GM12878 (cell line): ENCODE results near the gene FYB1. TPM values are rescaled to one million over a fixed set of nuclear protein-coding genes. Genes with fewer than 3 reads are reported as not detected.
"Not testable (repeated sequence)": the region's sequence is repeated elsewhere in the genome, so short reads cannot be mapped to it uniquely, and the experiment has no call there.

Source experiments
- ATAC-seq: fragments of 200-7000 bp; cut with Tn5 transposase; 3 replicates; pipeline ENCODE4 v1.9.1; 2020; ENCODE audit warnings: mild to moderate bottlenecking, moderate library complexity
- BruUV-seq: library from RNA; stranded (reverse); fragments of 400-500 nt; replicated peaks from 2 replicates; lab custom pipeline; 2021; lab: Mats Ljungman, UMichigan
- CTCF ChIA-PET: fragments of 300-600 bp; sonication (Branson Sonifier 250); formaldehyde crosslinking; extraction: SDS; loops from one replicate; lab custom pipeline; 2021; ENCODE audit warnings: inconsistent platforms; lab: Yijun Ruan, JAX
- POLR2A ChIA-PET: fragments of 350-600 bp; formaldehyde crosslinking; extraction: SDS; loops from one replicate; lab custom pipeline; 2021; ENCODE audit warnings: inconsistent platforms; lab: Charles Lee
- RAD21 ChIA-PET: fragments of 300-600 bp; sonication (Branson Sonifier 250); formaldehyde crosslinking; loops from one replicate; lab custom pipeline; 2023; ENCODE audit warnings: antibody characterized with exemption; ENCODE audit not compliant: unreplicated experiment; lab: Charles Lee
- SMC1A ChIA-PET: fragments of 300-600 bp; sonication (Branson Sonifier 250); formaldehyde crosslinking; loops from one replicate; lab custom pipeline; 2023; ENCODE audit not compliant: unreplicated experiment, uncharacterized antibody; lab: Charles Lee
- DNase-seq: peaks from one replicate; pipeline ENCODE4 v3.0.0-alpha.2; 2011; ENCODE audit warnings: low read depth, low spot score
- FAIRE-seq: peaks from 3 replicates; lab custom pipeline; 2011; peaks lifted over from hg19 to GRCh38; lab: Jason Lieb, UNC
- H2AFZ ChIP-seq: 2 replicates; pipeline ENCODE4 v1.6.0; 2011; ENCODE audit warnings: low read depth, low read length, control low read depth; ENCODE audit not compliant: control insufficient read depth
- H3K27ac ChIP-seq: 2 replicates; pipeline ENCODE4 v1.5.1; 2011; ENCODE audit warnings: control low read depth; ENCODE audit not compliant: control insufficient read depth, insufficient read depth
- H3K27me3 ChIP-seq, 2 experiments: replicated peaks in 1 of 2; 2 replicates each; pipeline versions ENCODE4 v1.6.0 to v1.6.1; 2011; ENCODE audit warnings: low read length in 1 of 2; ENCODE audit not compliant: control insufficient read depth in 2 of 2, insufficient read depth in 2 of 2
- H3K36me3 ChIP-seq, 2 experiments: 2 replicates each; pipeline ENCODE4 v1.5.1; 2011; ENCODE audit warnings: low read length in 1 of 2; ENCODE audit not compliant: control insufficient read depth in 2 of 2, insufficient read depth in 2 of 2
- H3K4me1 ChIP-seq: 2 replicates; pipeline ENCODE4 v1.6.1; 2011; ENCODE audit warnings: mild to moderate bottlenecking, low read length, moderate library complexity, mixed read lengths; ENCODE audit not compliant: control insufficient read depth, insufficient read depth
- H3K4me2 ChIP-seq: 2 replicates; pipeline ENCODE4 v1.6.0; 2011; ENCODE audit warnings: control low read depth; ENCODE audit not compliant: control insufficient read depth, insufficient read depth
- H3K4me3 ChIP-seq: fragments of 200-600 bp; sonication (generic); 2 replicates; pipeline ENCODE4 v1.5.1; 2016
- H3K79me2 ChIP-seq: 2 replicates; pipeline ENCODE4 v1.6.0; 2011; ENCODE audit warnings: low read length; ENCODE audit not compliant: control insufficient read depth, insufficient read depth
- H3K9ac ChIP-seq: 2 replicates; pipeline ENCODE4 v1.8.0; 2011; ENCODE audit warnings: low read length, control low read depth, mixed read lengths; ENCODE audit not compliant: control insufficient read depth, insufficient read depth
- H3K9me3 ChIP-seq: replicated peaks from 3 replicates; pipeline ENCODE4 v1.5.1; 2011; ENCODE audit warnings: mild to moderate bottlenecking, low read length; ENCODE audit not compliant: control insufficient read depth, insufficient read depth
- H4K20me1 ChIP-seq: 2 replicates; pipeline ENCODE4 v1.6.0; 2011; ENCODE audit not compliant: control insufficient read depth, insufficient read depth
- CHD4 ChIP-seq: fragments of 200-600 bp; sonication (generic); IDR thresholded peaks from 2 replicates; pipeline ENCODE4 v1.6.1; 2016; ENCODE audit warnings: mild to moderate bottlenecking
- JUND ChIP-seq: IDR thresholded peaks from 2 replicates; pipeline ENCODE4 v1.6.1; 2012; ENCODE audit warnings: low read depth, mild to moderate bottlenecking, low read length, improper control_type of control experiment, moderate library complexity
- KLF5 ChIP-seq: fragments of 450-650 bp; IDR thresholded peaks from 2 replicates; pipeline ENCODE4 v1.6.1; 2014; ENCODE audit warnings: mild to moderate bottlenecking; ENCODE audit not compliant: partially characterized antibody
- MEF2B ChIP-seq: fragments of 450-650 bp; IDR thresholded peaks from 2 replicates; pipeline ENCODE4 v1.6.1; 2018; ENCODE audit warnings: mild to moderate bottlenecking, moderate library complexity; ENCODE audit not compliant: partially characterized antibody, poor library complexity, severe bottlenecking
- NFIC ChIP-seq: IDR thresholded peaks from 2 replicates; pipeline ENCODE4 v1.6.1; 2012; ENCODE audit warnings: low read depth, mild to moderate bottlenecking, inconsistent platforms, low read length, moderate library complexity
- NFXL1 ChIP-seq: fragments of 450-650 bp; IDR thresholded peaks from 2 replicates; pipeline ENCODE4 v1.6.1; 2017; ENCODE audit warnings: antibody characterized with exemption, mild to moderate bottlenecking, borderline replicate concordance
- RBBP5 ChIP-seq: fragments of 200-600 bp; sonication (generic); conservative IDR thresholded peaks from 2 replicates; pipeline ENCODE4 v1.6.1; 2016
- STAT1 ChIP-seq: fragments of 450-650 bp; conservative IDR thresholded peaks from 2 replicates; pipeline ENCODE4 v1.6.1; 2014; ENCODE audit warnings: antibody characterized with exemption, mild to moderate bottlenecking
- TCF3 ChIP-seq: IDR thresholded peaks from 2 replicates; pipeline ENCODE4 v1.6.1; 2012; ENCODE audit warnings: low read depth, mild to moderate bottlenecking, low read length, borderline replicate concordance; ENCODE audit not compliant: insufficient read depth
- WGBS: methylation state at CpG from one replicate; pipeline ENCODE4 v1.1.6; 2016; ENCODE audit warnings: low lambda C conversion rate; ENCODE audit not compliant: insufficient replicate concordance, insufficient coverage; ENCODE audit errors: missing lambda C conversion rate; 5-methylcytosine and 5-hydroxymethylcytosine counted together
- in situ Hi-C: fragments of 300-500 bp; cut with MboI; formaldehyde crosslinking; loops from 9 replicates; pipeline ENCODE4 v1.14.3; 2018; ENCODE audit warnings: mixed read lengths
- intact Hi-C: fragments of 100-400 bp; cut with micrococcal nuclease; formaldehyde crosslinking; loops from one replicate; pipeline ENCODE4 v1.14.2; 2022; ENCODE audit not compliant: unreplicated experiment
- polyA plus RNA-seq, 11 experiments: library from polyadenylated mRNA; depleted of rRNA in 4 of 11; unstranded in 6 of 11; stranded (reverse) in 5 of 11; fragments of >200 nt; fragmentation: Nextera tagmentation in 4 of 11; fragmentation: Illumina TruSeq in 1 of 11; extraction: Ambion mirVana in 4 of 11; extraction: Trizol in 1 of 11; gene quantifications; 1 replicate in 1 of 11; 2 replicates in 10 of 11; pipeline versions ENCODE4 v1.2.1 to v1.2.3, GENCODE V29; 2011 to 2016; ENCODE audit warnings: inconsistent platforms in 2 of 11, missing spikeins in 2 of 11, low read depth in 1 of 11
- total RNA-seq, 4 experiments: library from RNA; depleted of rRNA in 3 of 4; stranded (reverse); fragments of >200 nt in 3 of 4; fragmentation: Illumina TruSeq in 1 of 4; extraction: Trizol in 1 of 4; gene quantifications; 2 replicates each; pipeline versions ENCODE4 v1.2.1 to v1.2.3, GENCODE V29; 2013 to 2021
- TF ChIP-seq, protein P1 (sequence below): fragments of 450-650 bp; IDR thresholded peaks from 2 replicates; pipeline ENCODE4 v1.6.1; 2016; ENCODE audit warnings: mild to moderate bottlenecking
- TF ChIP-seq, protein P2 (sequence below): fragments of 450-650 bp; conservative IDR thresholded peaks from 2 replicates; pipeline ENCODE4 v1.6.1; 2017; ENCODE audit warnings: mild to moderate bottlenecking, moderate library complexity

The FYB1 gene
- total and polyA plus RNA-seq, 10 of the 15 experiments (the other 5 are each of a cell fraction or from before 2014, with no cell fraction given): 0.06 to 4.3 (median 0.25) TPM; not detected in 2

DNA sequence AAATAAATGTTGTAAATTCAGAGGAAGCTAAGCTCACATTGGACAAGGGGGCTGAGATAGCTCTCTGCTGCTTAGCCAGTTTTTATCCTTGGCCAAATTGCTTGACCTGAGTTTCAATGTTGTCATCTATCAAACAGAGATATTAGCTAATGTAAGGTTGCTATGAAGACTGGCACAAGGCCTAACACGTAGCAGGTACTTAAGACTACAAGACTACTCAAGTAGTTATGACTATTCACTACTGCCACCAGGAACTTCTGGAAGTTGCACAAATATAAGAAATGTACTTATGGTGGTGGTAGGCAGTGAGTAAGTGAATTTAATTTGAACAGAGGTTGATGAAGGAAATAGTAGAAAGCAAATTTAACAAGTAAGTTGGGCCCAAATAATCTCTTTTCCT, 17.4 kb upstream of the FYB1 start (continued):
- TF ChIP-seq, protein P1, sequence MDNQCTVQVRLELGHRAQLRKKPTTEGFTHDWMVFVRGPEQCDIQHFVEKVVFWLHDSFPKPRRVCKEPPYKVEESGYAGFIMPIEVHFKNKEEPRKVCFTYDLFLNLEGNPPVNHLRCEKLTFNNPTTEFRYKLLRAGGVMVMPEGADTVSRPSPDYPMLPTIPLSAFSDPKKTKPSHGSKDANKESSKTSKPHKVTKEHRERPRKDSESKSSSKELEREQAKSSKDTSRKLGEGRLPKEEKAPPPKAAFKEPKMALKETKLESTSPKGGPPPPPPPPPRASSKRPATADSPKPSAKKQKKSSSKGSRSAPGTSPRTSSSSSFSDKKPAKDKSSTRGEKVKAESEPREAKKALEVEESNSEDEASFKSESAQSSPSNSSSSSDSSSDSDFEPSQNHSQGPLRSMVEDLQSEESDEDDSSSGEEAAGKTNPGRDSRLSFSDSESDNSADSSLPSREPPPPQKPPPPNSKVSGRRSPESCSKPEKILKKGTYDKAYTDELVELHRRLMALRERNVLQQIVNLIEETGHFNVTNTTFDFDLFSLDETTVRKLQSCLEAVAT: no peak
- no peak for TF ChIP-seq RBBP5
- TF ChIP-seq NFXL1: no peak
- TF ChIP-seq NFIC: no peak
- TF ChIP-seq KLF5: no peak
- TF ChIP-seq, protein P2, sequence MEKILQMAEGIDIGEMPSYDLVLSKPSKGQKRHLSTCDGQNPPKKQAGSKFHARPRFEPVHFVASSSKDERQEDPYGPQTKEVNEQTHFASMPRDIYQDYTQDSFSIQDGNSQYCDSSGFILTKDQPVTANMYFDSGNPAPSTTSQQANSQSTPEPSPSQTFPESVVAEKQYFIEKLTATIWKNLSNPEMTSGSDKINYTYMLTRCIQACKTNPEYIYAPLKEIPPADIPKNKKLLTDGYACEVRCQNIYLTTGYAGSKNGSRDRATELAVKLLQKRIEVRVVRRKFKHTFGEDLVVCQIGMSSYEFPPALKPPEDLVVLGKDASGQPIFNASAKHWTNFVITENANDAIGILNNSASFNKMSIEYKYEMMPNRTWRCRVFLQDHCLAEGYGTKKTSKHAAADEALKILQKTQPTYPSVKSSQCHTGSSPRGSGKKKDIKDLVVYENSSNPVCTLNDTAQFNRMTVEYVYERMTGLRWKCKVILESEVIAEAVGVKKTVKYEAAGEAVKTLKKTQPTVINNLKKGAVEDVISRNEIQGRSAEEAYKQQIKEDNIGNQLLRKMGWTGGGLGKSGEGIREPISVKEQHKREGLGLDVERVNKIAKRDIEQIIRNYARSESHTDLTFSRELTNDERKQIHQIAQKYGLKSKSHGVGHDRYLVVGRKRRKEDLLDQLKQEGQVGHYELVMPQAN: no peak
- no peak for TF ChIP-seq JUND
- TF ChIP-seq STAT1: no peak
- TF ChIP-seq TCF3: no peak

DNA sequence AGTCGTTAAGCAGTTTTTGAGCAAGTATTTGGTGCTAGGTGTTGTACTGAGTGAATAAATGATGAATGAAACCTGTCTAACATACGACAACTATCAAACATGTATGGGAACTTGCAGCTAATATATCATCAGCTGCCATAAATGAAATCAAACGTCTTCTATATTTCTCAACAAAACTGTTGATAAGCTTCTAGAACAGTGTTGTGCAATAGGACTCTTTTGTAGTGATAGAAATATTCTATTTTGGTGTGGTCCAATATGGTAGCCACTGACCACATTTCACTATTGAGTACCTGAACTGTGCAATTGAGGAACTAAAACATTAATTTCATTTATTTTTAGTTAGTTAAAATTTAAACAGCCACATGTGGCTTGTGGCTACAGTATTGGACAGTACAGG, 16.3 kb upstream of the FYB1 start:
- Histone ChIP-seq H3K9me3 (peaks cover 2% of the 10 kb centered on the region; the same call in 2 of the 3 replicates), H4K20me1 (no peaks in the 10 kb centered on the region), H3K4me3 (no peak overlapping the region), H3K4me2 (no peak overlapping the region), H2AFZ (no peak overlapping the region), H3K36me3 (no peaks in the 10 kb centered on the region), H3K4me1 (no peaks in the 10 kb centered on the region), H3K79me2 (no peaks in the 10 kb centered on the region), H3K9ac (no peak overlapping the region), H3K27ac (no peak overlapping the region), H3K27me3 (no peaks in the 10 kb centered on the region)
- ATAC-seq (no peak; the same call in 1 of the 3 replicates), DNase-seq (no peak), FAIRE-seq (no peak)
- TF ChIP-seq CHD4 (no peak), MEF2B (peak; percentile 17)
- intact Hi-C loops: no loop called here
- 15% methylated on average over 3 of the region's 3 CpGs for WGBS
- in situ Hi-C loops: no loop called here
- SMC1A ChIA-PET: interaction anchor here (0.6 to 2.5 kb wide), 6 partner anchors 11 to 351 kb away, joined by 3 to 12 read pairs (median 6); no protein-coding TSS in a partner anchor
- no TSS peak for BruUV-seq
- CTCF ChIA-PET: interaction anchor here (1.1 to 1.2 kb wide), 3 partner anchors 12 to 18 kb away, joined by 3 to 6 read pairs (median 4); no protein-coding TSS in a partner anchor
- RAD21 ChIA-PET: interaction anchor here (1.2 kb wide), 1 partner anchor 35 kb away, joined by 3 read pairs; no protein-coding TSS in a partner anchor
- POLR2A ChIA-PET: no interaction called here

DNA sequence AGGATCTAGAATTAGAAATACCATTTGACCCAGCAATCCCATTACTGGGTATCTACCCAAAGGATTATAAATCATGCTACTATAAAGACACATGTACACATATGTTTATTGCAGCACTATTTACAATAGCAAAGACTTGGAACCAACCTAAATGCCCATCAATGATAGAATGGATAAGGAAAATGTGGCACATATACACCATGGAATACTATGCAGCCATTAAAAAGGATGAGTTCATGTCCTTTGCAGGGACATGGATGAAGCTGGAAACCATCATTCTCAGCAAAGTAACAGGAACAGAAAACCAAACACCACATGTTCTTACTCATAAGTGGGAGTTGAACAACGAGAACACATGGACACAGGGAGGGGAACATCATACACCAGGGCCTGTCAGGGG, 15.1 kb upstream of the FYB1 start:
- H3K9me3 ChIP-seq, FAIRE-seq, H3K9ac ChIP-seq, POLR2A ChIA-PET, H3K79me2 ChIP-seq, BruUV-seq, H3K4me2 ChIP-seq, in situ Hi-C loops, H4K20me1 ChIP-seq, ATAC-seq, H3K36me3 ChIP-seq, H3K27ac ChIP-seq, H3K4me1 ChIP-seq, DNase-seq, intact Hi-C loops, H3K4me3 ChIP-seq, H2AFZ ChIP-seq, H3K27me3 ChIP-seq: not testable (repeated sequence)
- RAD21 ChIA-PET: interaction anchor here (1.5 kb wide), 1 partner anchor 22 kb away, joined by 7 read pairs; no protein-coding TSS in a partner anchor
- SMC1A ChIA-PET: interaction anchor here (0.7 to 2.5 kb wide), 5 partner anchors 10 to 40 kb away, joined by 3 to 12 read pairs (median 4); partner anchors contain the start of gene FYB1
- CTCF ChIA-PET: interaction anchor here (1.2 to 2.3 kb wide), 2 partner anchors 11 to 26 kb away, joined by 4 to 6 read pairs; no protein-coding TSS in a partner anchor
- 0% methylated on average over 1 of the region's 1 CpG for WGBS
